ENCODE data around the gene CCDC73.

DNA sequence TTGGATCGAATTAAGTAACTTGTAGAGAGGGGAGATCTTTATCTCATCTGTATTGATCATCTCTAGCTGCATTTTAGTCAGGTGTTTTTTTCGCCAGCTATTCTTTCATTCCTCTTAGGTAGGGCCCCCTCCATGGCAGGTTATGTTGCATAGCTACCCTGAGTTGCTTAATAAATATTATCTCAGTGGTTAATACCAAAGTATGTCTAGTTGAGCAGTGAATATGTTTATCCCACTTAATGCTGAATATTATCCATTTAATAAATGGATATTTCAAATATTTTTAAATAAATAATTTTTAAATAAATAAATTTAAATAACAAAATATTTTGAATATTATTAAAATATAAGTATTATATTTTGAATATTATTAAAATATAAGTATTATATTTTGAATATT, 44.8 kb upstream of the CCDC73 start:
- TF ChIP-seq CTCF (IDR thresholded peaks at IDR 0.05), result no peak
- TF ChIP-seq, protein P1, sequence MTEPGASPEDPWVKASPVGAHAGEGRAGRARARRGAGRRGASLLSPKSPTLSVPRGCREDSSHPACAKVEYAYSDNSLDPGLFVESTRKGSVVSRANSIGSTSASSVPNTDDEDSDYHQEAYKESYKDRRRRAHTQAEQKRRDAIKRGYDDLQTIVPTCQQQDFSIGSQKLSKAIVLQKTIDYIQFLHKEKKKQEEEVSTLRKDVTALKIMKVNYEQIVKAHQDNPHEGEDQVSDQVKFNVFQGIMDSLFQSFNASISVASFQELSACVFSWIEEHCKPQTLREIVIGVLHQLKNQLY (CRISPR knock-in tag; IDR thresholded peaks at IDR 0.05), result no peak
- no peak for TF ChIP-seq ZNF532 (CRISPR knock-in tag; IDR thresholded peaks at IDR 0.05; ENCODE audit: borderline replicate concordance)
- TF ChIP-seq, protein P2, sequence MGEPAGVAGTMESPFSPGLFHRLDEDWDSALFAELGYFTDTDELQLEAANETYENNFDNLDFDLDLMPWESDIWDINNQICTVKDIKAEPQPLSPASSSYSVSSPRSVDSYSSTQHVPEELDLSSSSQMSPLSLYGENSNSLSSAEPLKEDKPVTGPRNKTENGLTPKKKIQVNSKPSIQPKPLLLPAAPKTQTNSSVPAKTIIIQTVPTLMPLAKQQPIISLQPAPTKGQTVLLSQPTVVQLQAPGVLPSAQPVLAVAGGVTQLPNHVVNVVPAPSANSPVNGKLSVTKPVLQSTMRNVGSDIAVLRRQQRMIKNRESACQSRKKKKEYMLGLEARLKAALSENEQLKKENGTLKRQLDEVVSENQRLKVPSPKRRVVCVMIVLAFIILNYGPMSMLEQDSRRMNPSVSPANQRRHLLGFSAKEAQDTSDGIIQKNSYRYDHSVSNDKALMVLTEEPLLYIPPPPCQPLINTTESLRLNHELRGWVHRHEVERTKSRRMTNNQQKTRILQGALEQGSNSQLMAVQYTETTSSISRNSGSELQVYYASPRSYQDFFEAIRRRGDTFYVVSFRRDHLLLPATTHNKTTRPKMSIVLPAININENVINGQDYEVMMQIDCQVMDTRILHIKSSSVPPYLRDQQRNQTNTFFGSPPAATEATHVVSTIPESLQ (CRISPR knock-in tag; IDR thresholded peaks at IDR 0.05), result no peak
- no peak for TF ChIP-seq ETV6 (CRISPR knock-in tag; IDR thresholded peaks at IDR 0.05)
- no peak for TF ChIP-seq E2F1 (CRISPR knock-in tag; IDR thresholded peaks at IDR 0.05)
- no peak for TF ChIP-seq RORB (CRISPR knock-in tag; IDR thresholded peaks at IDR 0.05)
